Activated T-helper 1 cell treated with anti-CD3 and anti-CD28 coated beads, Interleukin-2, amount 50 U/mL, for 16 hours (primary cell): ENCODE data around the gene PNPLA2.

Source experiments
- DNase-seq, 2 donors: peaks; one replicate each; pipeline ENCODE4 v3.0.0-alpha.2; 2020; ENCODE audit warnings: low read depth in 1 of 2, low spot score in 1 of 2

PNPLA2 gene

DNA sequence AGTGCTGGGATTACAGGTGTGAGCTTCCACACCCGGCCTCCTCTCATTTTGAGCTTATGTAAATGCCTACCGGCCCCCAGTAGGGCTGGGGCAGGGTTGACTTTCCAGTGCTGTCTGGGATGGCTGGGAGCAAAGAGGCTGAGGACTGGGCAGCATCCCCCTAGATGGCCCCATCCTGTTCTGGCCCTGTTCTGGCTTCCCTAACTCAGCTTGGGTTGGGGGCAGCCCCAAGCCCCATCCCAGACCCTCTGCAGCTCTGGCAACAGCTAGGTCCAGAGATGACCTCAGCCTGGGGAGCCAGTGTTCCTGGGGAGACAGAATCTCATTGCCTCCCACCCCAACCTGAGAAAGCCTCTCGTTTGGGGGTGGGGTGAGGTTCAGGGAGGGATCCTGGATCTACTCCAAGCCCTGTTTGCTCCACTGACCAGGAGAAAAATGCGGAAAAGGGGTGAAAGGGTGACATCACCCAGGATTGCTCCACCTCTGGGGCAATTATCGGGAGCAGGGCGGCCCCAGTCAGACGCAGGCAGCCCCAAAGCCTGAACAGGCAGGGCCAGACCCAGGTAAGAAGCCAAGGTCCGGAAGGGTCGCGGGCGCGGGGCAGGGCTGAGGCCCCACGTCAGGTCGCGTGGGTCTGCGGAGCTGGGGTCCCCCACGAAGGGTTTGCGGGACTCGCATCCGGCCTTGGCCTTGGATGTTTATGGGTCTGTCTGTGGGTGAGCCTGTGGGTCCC is at the start of gene PNPLA2:
Gene PNPLA2 (plus strand): TSS at position 519 of the 733 bp plus-strand sequence. CDS start 805 bp downstream, outside the sequence.
- DNase-seq = no peak

DNA sequence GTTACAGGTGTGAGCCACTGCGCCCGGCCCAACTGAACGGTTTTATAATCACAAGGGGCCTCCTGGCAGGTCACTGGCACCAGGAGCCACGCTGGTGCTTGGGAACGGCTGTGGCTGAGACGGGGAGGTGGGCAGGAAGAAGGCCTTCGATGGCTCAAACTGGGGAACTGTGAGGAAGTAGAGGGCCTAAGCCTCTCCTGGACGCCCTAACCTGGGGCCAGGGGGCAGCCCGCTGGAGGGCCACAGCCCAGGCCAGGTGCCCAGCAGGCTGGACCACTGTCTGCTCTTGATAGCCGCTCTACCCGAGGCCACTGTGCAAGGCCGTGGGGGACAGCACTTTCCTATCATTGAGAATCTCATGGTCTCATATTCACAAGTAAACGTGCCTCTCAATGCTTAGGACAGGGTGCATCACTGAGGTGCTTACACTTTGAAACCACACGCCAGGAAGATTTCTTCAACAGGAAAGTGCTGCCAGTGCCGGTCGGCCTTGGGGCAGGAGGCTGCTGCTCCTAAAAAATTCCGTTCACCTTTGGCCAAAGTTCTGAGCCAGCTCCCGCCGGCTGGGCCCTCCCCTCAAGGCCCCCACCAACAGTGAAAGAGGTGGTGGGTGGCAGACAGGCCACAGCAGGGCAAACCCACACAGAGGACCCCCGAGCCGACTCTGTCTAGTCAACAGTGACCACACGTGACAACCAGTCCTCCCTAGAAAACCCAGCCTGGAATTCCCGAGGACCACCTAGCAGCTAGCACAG is 48.6 kb upstream of the PNPLA2 start:
- no peak for DNase-seq

GRCh38 chr11:770642-771616 is 47.8 kb upstream of the PNPLA2 start:
- no peak for DNase-seq

DNA sequence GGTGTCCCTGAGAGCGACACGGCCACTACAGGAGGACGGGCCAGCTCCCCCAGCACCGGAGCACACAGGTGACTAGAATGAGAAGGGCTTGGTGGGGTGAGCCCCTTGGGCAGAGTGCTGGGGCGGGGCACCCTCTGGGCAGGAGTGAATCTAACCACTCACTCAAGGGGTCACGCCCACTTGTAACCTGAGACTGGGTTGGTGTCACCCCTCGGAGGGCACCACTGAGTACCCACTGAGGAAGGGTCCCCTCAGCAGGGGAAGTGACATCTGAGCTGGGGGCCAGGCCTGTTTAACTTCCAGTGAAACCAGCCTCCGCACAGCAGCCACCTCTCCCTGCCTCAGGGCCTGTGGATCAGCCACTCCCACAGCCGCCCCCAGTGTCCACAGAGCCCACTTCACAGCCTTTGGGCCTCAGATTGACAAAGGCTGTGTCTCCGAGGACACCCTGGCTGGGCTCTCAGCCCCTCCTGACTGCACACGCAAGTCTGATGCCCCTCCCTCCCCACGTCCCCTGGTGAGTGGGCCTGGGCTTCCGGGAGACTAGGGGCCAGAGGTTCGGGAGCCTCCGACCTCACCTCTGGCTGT is 47.0 kb upstream of the PNPLA2 start:
- no peak for DNase-seq

DNA sequence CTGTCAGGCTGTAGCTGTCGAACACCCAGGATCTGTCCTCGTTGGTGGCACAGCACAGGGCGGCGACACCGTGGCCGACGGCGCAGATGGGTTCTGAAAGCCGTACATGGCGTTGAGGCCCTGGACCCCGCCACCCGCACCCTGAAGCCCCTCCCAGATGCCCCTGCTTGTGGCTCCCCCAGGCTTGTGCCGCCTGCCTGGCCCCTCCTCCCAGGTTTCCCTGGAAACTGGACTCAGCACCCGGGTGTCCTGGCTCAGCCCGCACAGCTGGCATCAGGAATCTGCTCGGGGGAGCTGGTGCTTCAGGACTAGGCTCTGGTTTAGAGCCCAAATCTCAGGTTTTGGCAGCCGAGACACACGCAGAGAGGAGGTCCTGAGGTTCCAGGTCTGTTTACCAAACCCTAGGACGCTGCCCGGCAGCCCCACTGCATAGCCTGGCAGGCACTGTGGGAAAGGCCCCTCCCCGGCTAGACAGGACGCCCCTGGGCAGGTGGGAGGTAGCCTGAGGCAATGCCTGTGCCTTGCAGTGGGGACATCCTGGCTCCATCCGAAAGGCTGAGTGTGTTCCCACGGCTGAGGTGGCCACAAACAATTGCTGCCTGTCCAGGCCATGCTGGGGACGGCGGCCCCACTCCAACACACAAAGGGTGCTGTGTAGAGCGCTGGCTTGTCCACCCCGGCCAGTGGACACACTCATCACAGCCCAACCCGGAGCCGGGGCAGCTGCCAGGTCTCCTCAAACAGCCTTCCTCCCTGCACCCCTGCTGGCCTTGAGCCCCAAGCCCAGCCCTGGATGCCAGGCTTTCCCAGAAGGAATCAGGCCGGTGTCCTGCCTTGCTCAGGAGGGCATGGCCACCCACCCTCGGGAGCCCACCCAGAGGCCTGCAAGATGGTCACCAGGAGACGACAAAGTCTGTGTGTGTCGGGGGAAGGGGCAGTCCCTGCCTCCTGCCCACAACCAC is 46.0 kb upstream of the PNPLA2 start:
- no peak for DNase-seq

DNA sequence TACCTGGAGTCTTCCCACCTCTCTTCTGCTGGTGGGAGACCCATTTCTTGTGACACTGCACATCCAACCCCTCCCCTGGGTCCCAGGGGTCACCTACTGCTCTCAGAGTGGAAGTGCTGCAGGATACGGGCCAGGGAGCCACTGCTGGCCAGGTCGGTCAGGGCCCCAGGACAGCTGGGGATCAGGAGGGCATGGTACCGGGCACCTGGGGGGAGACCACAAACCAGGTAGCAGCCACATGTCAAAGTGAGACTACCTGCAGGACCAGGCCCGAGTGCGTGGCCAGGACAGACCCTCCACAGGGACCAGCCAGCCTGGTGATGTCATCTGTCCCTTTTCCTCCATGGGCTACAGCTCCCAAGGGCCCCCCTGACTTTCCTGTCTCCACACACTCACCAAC is 45.3 kb upstream of the PNPLA2 start:
- no peak for DNase-seq

DNA sequence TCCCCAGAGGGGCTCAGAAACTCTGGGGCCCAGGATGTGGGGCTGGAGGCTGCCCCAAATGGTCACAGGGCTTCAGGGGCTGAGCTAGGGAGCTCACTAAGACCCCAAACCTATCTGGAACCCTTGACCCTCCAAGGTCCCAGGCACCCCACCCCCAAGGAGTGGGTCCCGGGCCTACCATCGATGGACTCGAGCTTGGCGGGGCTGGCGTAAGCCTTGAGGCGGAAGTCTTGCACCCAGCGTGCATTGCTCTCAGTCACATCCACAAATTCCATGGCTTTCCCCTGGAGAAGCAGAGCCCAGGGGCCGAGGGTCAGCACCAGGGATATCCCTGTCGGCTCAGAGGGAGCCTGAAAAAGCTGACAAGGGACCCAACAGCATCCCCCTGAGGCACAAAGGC is 44.9 kb upstream of the PNPLA2 start:
- no peak for DNase-seq

- DNase-seq = no peak
Measured at GRCh38 chr11:774873-775592, 43.7 kb upstream of the PNPLA2 start.

DNA sequence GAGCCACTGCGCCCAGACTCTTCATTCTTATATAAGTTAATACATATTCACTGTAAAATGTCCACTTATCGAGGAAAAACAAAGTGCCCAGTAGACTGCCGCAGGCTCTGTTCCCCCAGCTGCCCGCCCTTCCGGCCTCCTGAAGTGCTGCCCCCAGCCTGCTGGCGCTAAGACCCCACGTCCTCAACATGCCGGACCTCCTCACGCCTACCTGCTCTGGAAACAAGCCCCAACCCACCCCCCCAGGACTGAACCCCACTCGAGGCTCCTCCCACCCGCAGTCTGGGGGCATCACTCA is 42.5 kb upstream of the PNPLA2 start:
- no peak for DNase-seq

DNA sequence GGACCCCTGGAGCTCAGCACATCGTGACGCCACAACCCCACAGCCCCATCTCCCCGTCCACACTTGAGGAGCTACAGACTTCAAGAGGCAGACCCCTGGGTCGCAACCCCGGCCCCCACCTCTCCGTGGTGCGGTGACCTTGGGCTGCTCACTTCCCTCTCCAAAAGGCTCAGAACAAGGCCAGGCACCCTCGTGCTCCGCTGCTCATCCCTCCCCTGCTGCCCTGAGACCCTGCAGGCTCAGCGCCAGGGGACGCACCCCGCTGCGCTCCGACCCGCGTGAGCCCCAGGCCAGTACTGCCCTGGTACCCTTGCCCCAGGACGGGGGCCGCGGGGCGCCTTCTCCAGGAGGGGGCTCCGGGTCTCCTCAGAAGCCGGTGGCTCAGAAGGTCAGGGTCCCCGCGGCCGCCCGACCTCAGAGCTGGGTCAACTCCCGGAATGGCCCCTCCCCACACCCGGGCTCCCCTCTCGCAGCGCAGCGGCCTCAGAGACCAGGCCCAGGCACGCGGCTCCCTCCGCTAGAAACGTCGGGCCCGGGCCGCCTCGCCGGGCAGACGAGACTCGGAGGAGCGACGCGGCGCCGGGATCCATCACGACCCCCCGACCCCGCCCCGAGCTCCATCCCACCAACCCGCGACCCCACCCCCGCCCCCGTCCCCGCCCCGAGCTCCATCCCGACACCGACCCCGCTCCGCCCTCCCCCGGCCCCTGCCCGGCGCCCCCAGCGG is 42.0 kb upstream of the PNPLA2 start:
- DNase-seq = no peak

DNA sequence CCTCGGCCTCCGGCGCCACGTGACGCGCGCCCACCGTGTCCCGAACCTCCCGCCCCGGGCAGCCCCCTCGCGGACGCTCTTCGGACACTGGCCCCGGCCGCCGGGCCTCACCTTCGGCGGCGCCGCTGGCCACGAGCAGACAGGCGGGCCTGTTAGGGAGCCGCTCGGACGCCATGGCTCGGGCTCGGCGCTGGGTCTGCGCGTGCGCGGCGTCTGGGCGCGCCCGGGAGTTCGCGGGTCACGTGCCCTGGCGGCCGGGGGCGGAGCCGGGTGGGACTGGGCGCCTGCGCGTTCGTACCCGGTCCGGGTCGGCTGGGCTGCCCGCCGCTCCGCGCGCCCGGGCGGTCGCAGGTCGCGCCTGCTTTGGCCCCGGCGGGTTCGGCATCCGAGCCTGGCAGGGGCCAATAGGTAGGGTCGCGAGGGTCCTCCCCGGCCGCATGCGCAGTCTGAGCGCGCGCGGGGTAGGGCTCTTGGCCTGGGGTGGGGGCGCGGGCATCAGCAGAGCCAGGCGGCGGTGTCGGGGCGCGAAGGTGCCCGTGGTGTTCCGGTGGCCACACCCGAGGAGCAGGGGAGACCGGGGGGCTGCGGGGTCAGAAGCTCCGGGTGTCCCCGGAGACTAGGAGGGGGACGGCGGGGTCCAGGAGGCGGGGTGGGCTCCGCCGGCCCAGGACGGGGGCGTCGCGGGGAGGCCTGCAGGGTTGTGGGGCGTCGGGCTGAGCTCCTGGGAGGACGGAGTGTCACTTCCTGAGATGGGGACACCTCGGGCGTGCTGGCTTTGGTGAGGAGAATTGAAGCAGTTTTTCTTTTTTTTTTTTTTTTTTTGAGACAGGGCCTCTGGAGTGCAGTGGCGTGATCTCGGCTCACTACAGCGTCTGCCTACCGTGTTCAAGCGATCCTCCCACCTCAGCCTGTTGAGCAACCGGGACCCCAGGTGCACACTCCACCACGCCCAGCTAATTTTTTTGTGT is 41.1 kb upstream of the PNPLA2 start, which contains the start of gene GATD1:
Gene GATD1 (minus strand): TSS at position 200 of the 968 bp plus-strand sequence. CDS start 25 bp downstream, at position 175.
- DNase-seq = peak; percentile 88 to 93

DNA sequence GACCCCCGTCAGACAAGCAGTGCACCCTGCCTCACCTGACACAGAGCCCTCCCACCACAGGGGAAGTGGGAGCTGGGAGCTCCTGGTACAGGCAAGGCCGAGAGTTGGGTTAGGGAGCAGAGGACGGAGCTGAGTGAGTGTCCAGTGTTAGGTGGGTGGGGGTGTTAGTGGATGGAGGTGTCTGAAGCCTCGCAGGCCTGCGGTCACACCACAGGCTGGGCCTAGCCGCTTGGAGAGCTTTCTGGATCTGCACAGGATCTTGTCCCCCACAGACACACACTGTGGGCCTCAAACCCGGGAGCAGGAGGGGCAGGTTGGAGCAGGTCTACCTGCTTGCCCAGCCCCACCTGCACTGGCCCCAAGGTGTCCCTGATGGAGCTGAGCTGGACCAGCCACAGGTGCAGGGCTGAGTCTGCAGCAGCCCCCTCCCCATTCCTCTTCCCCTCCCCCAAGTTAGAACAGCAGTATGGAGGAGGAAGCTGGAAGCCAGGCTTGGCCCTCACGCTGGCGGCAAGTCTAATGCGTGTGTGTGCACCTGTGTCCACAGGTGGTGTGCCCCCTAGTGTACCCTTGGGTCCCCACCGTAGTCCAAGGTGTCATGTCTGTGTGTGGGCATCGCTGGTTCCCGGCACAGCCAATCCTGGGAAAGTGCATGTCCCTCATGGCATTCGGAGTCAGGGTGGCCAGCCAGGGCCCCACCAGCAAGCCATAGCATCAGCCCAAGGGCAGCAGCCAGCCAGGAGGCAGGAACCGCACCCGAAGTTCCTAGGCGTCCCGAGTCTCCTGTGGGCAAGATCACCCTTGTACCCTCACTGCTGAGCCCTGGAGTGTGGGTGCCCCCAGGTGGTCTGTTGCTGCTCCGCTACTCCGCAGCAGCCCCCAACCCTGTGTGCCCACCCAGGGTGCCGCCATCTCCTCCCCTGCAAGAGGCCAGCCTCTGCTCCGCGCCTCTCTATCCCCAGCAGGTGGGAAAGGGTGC is 39.4 kb upstream of the PNPLA2 start:
- DNase-seq = no peak

DNA sequence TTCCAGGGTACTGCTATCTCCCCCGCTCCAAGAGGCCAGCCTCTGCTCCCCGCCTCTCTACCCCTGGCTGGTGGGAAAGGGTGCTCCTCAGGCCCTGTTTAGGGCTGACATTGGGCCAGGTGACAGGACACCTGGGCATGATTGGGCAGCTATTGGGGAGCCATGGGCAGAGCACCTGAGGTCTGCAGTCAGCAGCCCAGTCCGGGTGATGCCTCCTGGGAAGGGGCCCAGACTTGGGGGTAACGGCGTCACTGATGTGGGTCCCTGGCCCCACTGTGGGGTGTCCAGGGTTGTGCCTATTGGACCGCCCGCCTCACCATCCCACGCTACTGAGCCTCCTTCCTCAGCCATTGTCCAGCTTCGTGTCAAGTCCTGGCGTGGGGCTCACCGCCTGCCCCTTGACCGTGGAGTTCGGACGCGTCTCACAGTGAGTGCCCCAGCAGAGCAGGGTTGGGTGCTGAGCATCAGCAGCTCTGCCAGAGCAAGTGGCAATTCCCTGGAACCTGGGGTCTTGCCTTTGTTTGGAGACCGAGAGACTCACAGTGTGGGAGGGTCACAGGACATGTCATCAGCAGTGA is 38.7 kb upstream of the PNPLA2 start:
- DNase-seq = no peak

- no peak for DNase-seq
Measured at GRCh38 chr11:782264-783174, 36.2 kb upstream of the PNPLA2 start.

GRCh38 chr11:783581-784015 is 35.1 kb upstream of the PNPLA2 start:
- no peak for DNase-seq
